IPS-18c (cell line): ENCODE data around the gene SMS.

Source experiments
- H3K4me3 ChIP-seq: 2 replicates; pipeline ENCODE4 v1.7.0; 2013; ENCODE audit warnings: low read depth, mild to moderate bottlenecking, low read length, moderate library complexity; ENCODE audit not compliant: insufficient read depth
- H3K9me3 ChIP-seq: one replicate; pipeline ENCODE4 v1.6.1; 2013; ENCODE audit warnings: mild to moderate bottlenecking, low read length, moderate library complexity; ENCODE audit not compliant: control insufficient read depth, insufficient read depth

Gene SMS

GRCh38 chrX:21940356-21940829, at the start of gene SMS:
SMS (plus strand) TSS chrX:21940709; CDS start chrX:21940825, 116 bp downstream.
- peak within 1 kb of the TSS; percentile 75 for H3K4me3 ChIP-seq

GRCh38 chrX:21905313-21905712, 35.2 kb upstream of the SMS start:
- H3K4me3 ChIP-seq = no peak overlapping the region
- H3K9me3 ChIP-seq = no peaks in the 10 kb centered on the region

More at GRCh38 chrX:21940356-21940829, at the start of gene SMS:
- peaks cover 2% of the 10 kb centered on the region for H3K9me3 ChIP-seq

DNA sequence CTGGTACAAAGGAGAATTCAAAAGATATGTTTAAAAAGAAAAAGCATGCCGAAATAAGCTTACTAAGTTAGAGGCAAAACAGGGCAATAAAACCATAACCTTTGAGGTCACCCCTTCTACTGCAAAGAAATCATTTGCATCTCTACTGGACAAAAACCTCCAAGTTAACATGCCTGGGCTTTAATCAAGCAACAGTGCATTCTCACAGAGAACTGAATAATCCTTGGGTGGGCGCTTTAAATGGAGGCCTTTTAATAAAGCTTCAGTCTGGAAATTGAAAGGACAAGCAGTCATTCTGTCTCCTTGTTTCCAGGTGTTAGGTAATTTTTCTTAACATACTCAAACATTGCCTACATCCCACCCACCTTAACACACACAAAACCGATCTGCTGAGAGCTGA, 34.6 kb upstream of the SMS start:
- no peak overlapping the region for H3K4me3 ChIP-seq
- H3K9me3 ChIP-seq = no peaks in the 10 kb centered on the region

DNA sequence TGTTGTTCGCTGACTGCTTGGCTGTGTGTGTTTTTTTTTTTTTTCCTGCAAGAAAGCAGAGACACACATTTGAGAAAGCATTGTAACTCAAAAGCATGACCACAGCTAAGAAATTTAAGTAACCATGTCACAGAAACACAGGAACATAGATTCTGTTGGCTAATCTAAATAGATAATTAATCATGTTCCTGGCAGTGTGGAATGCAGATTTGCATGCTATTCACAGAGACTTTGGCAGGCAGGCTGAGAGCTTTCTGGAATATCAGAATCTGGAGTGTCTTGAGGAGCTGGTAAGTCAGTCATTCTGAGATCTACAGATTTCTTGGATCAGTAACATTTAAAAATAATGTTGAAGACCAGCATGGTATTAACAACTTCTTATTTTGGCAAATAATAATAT, 33.2 kb upstream of the SMS start:
- H3K4me3 ChIP-seq = no peak overlapping the region
- no peaks in the 10 kb centered on the region for H3K9me3 ChIP-seq

DNA sequence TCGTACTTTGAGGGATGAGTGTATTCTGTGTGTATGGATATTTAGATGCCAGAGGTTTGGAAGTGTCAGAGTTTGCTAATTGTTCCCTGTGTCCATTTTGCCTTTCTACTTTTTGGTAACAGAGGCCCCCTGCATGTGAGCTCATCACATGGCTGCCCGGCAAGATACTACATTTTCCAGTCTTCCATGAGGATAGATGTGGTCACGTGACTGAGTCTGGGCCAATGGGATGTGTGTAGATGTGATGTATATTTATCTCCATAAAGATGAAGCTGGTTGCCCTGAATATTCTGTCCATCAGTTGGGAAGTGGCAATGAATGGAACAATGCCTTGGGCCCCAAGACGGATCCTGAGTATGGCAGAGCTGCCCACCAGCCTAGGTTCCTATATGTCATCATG, 29.0 kb upstream of the SMS start:
- H3K4me3 ChIP-seq = no peak overlapping the region
- H3K9me3 ChIP-seq = no peaks in the 10 kb centered on the region

GRCh38 chrX:21912220-21912619, 28.3 kb upstream of the SMS start:
- no peak overlapping the region for H3K4me3 ChIP-seq
- no peaks in the 10 kb centered on the region for H3K9me3 ChIP-seq

DNA sequence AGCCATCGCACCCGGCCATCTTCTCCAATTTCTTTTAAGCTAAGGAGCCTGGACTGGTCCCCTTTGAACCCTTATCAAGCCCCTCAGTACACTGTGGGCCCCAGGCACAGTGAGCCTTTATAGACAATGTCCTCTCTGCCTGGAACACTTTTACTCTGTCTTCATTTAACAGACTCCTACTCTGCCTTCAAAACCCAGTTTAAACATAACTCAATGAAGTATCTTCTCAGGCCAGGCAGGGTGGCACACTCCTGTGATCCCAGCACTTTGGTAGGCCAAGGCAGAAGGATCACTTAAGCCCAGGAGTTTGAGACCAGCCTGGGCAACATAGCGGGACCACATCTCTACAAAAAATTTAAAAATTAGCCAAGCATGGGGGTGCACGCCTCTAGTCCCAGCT, 27.5 kb upstream of the SMS start:
- Histone ChIP-seq H3K9me3 (no peaks in the 10 kb centered on the region), H3K4me3 (no peak overlapping the region)

- no peaks in the 10 kb centered on the region for H3K9me3 ChIP-seq
- no peak overlapping the region for H3K4me3 ChIP-seq
Observed at GRCh38 chrX:21926116-21926515, 14.4 kb upstream of the SMS start.

DNA sequence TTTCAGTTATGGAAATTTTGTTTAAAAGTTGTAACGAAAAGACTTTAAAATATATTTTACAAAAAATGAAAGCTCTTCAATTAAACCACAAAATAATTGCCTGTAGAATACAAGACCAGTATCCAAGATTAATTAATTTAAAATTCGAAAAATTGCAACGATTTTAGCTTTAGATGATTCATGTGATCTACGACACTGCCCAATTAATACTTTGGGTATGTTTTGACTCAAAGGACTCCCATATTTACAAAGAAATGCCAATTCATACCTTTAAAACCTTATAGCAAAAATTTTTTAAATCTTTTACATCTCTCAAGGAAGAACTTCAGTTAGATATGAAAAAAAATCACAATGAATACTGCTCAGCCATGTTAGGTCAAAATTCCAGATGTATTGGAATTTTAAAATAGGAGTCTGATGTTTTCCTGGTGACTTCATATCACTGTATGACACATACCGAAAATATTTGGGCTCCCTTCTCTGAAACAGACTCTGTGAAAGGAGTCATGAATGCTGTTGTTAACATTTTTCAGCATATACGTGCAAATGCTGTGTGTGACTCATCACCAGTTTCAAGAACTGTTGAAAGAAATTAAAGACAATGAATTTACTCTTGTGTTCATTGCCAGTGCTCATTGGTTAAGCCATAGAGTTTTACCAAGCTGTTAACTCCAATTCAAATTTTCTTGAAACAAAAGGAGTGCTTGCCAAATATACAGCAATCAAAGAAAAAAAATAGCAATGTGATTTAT, 13.8 kb upstream of the SMS start:
- Histone ChIP-seq H3K9me3 (no peaks in the 10 kb centered on the region), H3K4me3 (no peak overlapping the region)

GRCh38 chrX:21929209-21929608, 11.3 kb upstream of the SMS start:
- H3K9me3 ChIP-seq = no peaks in the 10 kb centered on the region

DNA sequence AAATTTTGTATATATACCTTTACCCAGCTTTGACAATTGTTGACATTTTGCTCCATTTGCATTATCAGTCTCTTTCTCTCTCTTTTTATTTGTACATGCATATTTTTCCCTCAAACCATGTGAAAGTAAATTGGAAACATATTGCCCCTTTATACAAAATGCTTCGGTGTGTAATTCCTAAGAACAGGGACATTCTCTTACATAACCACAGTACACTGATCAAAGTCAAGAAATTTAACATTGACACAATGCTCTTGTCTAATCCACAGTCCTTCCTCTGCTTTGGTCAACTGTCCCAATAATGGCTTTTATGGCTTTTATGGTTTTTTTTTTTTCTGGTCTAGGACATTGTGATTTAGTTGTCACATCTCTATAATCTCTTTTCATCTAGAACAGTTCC, 9.5 kb upstream of the SMS start:
- no peak overlapping the region for H3K4me3 ChIP-seq

More at GRCh38 chrX:21929209-21929608, 11.3 kb upstream of the SMS start:
- no peak overlapping the region for H3K4me3 ChIP-seq

GRCh38 chrX:21932292-21933002, 8.1 kb upstream of the SMS start:
- Histone ChIP-seq H3K9me3 (peaks cover 2% of the 10 kb centered on the region), H3K4me3 (no peak overlapping the region)

More for the DNA sequence above, 9.5 kb upstream of the SMS start:
- no peaks in the 10 kb centered on the region for H3K9me3 ChIP-seq

GRCh38 chrX:21933077-21933476, 7.4 kb upstream of the SMS start:
- H3K4me3 ChIP-seq = no peak overlapping the region
- peaks cover 2% of the 10 kb centered on the region for H3K9me3 ChIP-seq

GRCh38 chrX:21934414-21934813, 6.1 kb upstream of the SMS start:
- H3K4me3 ChIP-seq = no peak overlapping the region
- peaks cover 2% of the 10 kb centered on the region for H3K9me3 ChIP-seq

GRCh38 chrX:21939906-21940305, 603 bp upstream of the SMS start:
- Histone ChIP-seq H3K4me3 (peak overlapping the region; percentile 75; the same call in 1 of the 2 replicates), H3K9me3 (peaks cover 2% of the 10 kb centered on the region)

DNA sequence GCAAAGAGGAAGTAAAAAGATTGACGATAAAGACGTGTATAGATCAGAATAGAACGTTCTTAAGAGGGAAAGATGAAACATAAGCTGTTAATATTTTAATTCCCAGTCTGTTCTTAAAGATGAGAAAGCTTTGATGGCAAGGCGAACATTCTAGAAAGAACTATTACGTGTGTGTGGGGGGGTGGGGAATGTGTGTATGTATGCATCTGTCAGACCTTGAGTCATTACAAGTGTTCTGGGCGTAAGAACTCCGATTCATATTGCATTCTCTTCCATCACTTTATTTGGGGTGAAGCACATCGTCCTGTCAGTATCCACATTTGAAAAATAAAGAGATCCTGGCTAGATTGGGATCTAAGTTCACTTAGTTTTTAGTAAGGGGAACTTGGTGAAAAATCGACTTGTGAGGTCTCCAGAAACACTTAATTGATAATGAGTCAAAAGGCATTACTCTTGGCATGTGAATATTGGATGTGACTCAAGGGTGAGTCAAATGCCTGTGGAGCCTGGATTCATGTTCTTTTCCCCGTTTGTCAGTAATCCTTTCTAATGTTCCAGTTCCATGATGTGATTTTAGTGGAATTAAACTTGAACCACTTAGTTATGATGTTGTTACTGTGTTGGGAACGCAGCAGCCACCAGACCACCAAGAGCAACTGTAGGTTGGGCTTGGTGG, 3.1 kb downstream of the SMS start:
- no peaks in the 10 kb centered on the region for H3K9me3 ChIP-seq
- 0 out of 2 replicates have a peak overlapping the region, but pooled peaks have one; percentile 6 for H3K4me3 ChIP-seq

GRCh38 chrX:21944136-21944615, 3.7 kb downstream of the SMS start:
- no peaks in the 10 kb centered on the region for H3K9me3 ChIP-seq
- no peak overlapping the region for H3K4me3 ChIP-seq
